Endothelial cell of umbilical vein (primary cell): ENCODE results near the gene APC2. TPM values are rescaled to one million over a fixed set of nuclear protein-coding genes. Genes with fewer than 3 reads are reported as not detected.

Experiments
- BruUV-seq: library from RNA; stranded (reverse); fragments of 400-500 nt; replicated peaks from 2 replicates; lab custom pipeline; 2021; lab: Mats Ljungman, UMichigan
- CTCF ChIA-PET: fragments of 300-600, 350-600 bp; sonication (Branson Sonifier 250); formaldehyde crosslinking; loops from one replicate; lab custom pipeline; 2021; ENCODE audit warnings: antibody characterized with exemption, inconsistent platforms; lab: Charles Lee
- POLR2A ChIA-PET: fragments of 300-600, 350-600 bp; sonication (Branson Sonifier 250); formaldehyde crosslinking; loops from one replicate; lab custom pipeline; 2021; ENCODE audit warnings: antibody characterized with exemption, inconsistent platforms; lab: Charles Lee
- DNase-seq: peaks from one replicate; pipeline ENCODE4 v3.0.0-alpha.2; 2011; ENCODE audit warnings: low read depth, low spot score
- FAIRE-seq: peaks from 2 replicates; lab custom pipeline; 2011; peaks lifted over from hg19 to GRCh38; lab: Jason Lieb, UNC
- H2AFZ ChIP-seq: 2 replicates; pipeline ENCODE4 v1.6.0; 2012; ENCODE audit warnings: low read depth, low read length, control low read depth, inconsistent platforms
- H3K27ac ChIP-seq: 2 replicates; pipeline ENCODE4 v1.5.1; 2011; ENCODE audit warnings: low read depth, mild to moderate bottlenecking, control low read depth, low read length, moderate library complexity; ENCODE audit not compliant: insufficient read depth
- H3K27me3 ChIP-seq, 2 experiments: 2 replicates each; pipeline versions ENCODE4 v1.6.0 to v1.6.1; 2011; ENCODE audit warnings: low read length in 2 of 2, mixed read lengths in 1 of 2; ENCODE audit not compliant: control insufficient read depth in 2 of 2, insufficient read depth in 2 of 2
- H3K36me3 ChIP-seq, 2 experiments: 2 replicates in 1 of 2; 3 replicates in 1 of 2; pipeline ENCODE4 v1.5.1; 2011; ENCODE audit warnings: low read length in 2 of 2, mild to moderate bottlenecking in 1 of 2, moderate library complexity in 1 of 2; ENCODE audit not compliant: control insufficient read depth in 2 of 2, insufficient read depth in 2 of 2; ENCODE audit errors: extremely low read depth in 1 of 2
- H3K4me1 ChIP-seq: 3 replicates; pipeline ENCODE4 v1.5.1; 2011; ENCODE audit warnings: mild to moderate bottlenecking, low read length; ENCODE audit not compliant: control insufficient read depth, insufficient read depth; ENCODE audit errors: extremely low read depth
- H3K4me2 ChIP-seq: 2 replicates; pipeline ENCODE4 v1.6.1; 2011; ENCODE audit warnings: low read length, control low read depth, mixed read lengths; ENCODE audit not compliant: insufficient read depth
- H3K4me3 ChIP-seq, 3 experiments: fragments of 200-600 bp in 1 of 3; sonication (generic), shearing (Covaris generic) in 1 of 3; replicated peaks in 1 of 3; 2 replicates each; pipeline ENCODE4 v1.5.1; 2011 to 2016; ENCODE audit warnings: control low read depth in 3 of 3, low read length in 3 of 3, mild to moderate bottlenecking in 2 of 3, inconsistent platforms in 1 of 3, low read depth in 1 of 3, moderate library complexity in 1 of 3; ENCODE audit not compliant: insufficient read depth in 1 of 3
- H3K79me2 ChIP-seq: 2 replicates; pipeline ENCODE4 v1.6.0; 2012; ENCODE audit warnings: low read length, inconsistent platforms; ENCODE audit not compliant: control insufficient read depth, insufficient read depth
- H3K9ac ChIP-seq: replicated peaks from 2 replicates; pipeline ENCODE3; 2011; ENCODE audit warnings: low read length, control low read depth; ENCODE audit not compliant: insufficient read depth; ENCODE audit errors: extremely low read depth
- H3K9me1 ChIP-seq: replicated peaks from 3 replicates; pipeline ENCODE4 v1.6.0; 2011; ENCODE audit warnings: mild to moderate bottlenecking, low read length; ENCODE audit not compliant: control insufficient read depth, insufficient read depth; ENCODE audit errors: extremely low read depth
- H3K9me3 ChIP-seq: replicated peaks from 2 replicates; pipeline ENCODE4 v1.5.1; 2012; ENCODE audit warnings: low read length, inconsistent platforms; ENCODE audit not compliant: control insufficient read depth, insufficient read depth
- H4K20me1 ChIP-seq: replicated peaks from 2 replicates; pipeline ENCODE3; 2011; ENCODE audit warnings: mild to moderate bottlenecking, low read length; ENCODE audit not compliant: control insufficient read depth, insufficient read depth; ENCODE audit errors: extremely low read depth
- CTCF ChIP-seq, 2 donors: IDR thresholded peaks; 1 replicate in 1 of 2; 2 replicates in 1 of 2; pipeline ENCODE4 v1.5.1; 2011; ENCODE audit warnings: low read length in 2 of 2, mild to moderate bottlenecking in 2 of 2, moderate library complexity in 2 of 2, control low read depth in 1 of 2, inconsistent platforms in 1 of 2, low read depth in 1 of 2; ENCODE audit not compliant: insufficient read depth in 1 of 2; ENCODE audit errors: extremely low read depth in 1 of 2
- EZH2 ChIP-seq: IDR thresholded peaks from 2 replicates; pipeline ENCODE4 v1.6.1; 2012; ENCODE audit warnings: borderline replicate concordance, low read depth, mild to moderate bottlenecking, moderate library complexity, low read length, inconsistent platforms; ENCODE audit not compliant: severe bottlenecking
- FOS ChIP-seq: IDR thresholded peaks from 2 replicates; pipeline ENCODE4 v1.6.1; 2011; ENCODE audit warnings: mild to moderate bottlenecking, low read length, moderate library complexity, borderline replicate concordance; ENCODE audit not compliant: insufficient read depth
- GATA2 ChIP-seq: IDR thresholded peaks from 2 replicates; pipeline ENCODE4 v1.7.0; 2011; ENCODE audit warnings: low read depth, mild to moderate bottlenecking, moderate library complexity, mixed read lengths, low read length; ENCODE audit not compliant: insufficient read length, insufficient read depth
- JUN ChIP-seq: IDR thresholded peaks from 2 replicates; pipeline ENCODE4 v1.6.1; 2011; ENCODE audit warnings: borderline replicate concordance, low read depth; ENCODE audit not compliant: insufficient read length, insufficient read depth
- MAX ChIP-seq: IDR thresholded peaks from 2 replicates; pipeline ENCODE4 v1.6.1; 2011; ENCODE audit not compliant: insufficient read depth, insufficient read length
- MYC ChIP-seq: IDR thresholded peaks from one replicate; pipeline ENCODE4 v1.6.1; 2011; ENCODE audit warnings: mild to moderate bottlenecking, low read depth, low read length
- POLR2A ChIP-seq: IDR thresholded peaks from 2 replicates; pipeline ENCODE4 v1.6.1; 2012; ENCODE audit warnings: low read depth, mild to moderate bottlenecking, control low read depth, low read length
- POLR2AphosphoS5 ChIP-seq: IDR thresholded peaks from 2 replicates; pipeline ENCODE4 v1.6.1; 2012; ENCODE audit warnings: low read depth, mild to moderate bottlenecking, control low read depth, low read length, moderate library complexity; ENCODE audit not compliant: insufficient read depth
- dilution Hi-C: fragments of 300-500 bp; cut with MboI; formaldehyde crosslinking; loops from one replicate; pipeline ENCODE4 v1.15.0; 2019; ENCODE audit warnings: low sequenced_read_pairs; ENCODE audit not compliant: extremely low pct_ligation_motif_present
- intact Hi-C: fragments of 100-400 bp; cut with micrococcal nuclease; formaldehyde crosslinking; loops from one replicate; pipeline ENCODE4 v1.10.0; 2022
- polyA plus RNA-seq, 4 experiments: library from polyadenylated mRNA; depleted of rRNA in 3 of 4; stranded (reverse) in 3 of 4; unstranded in 1 of 4; fragments of >200 nt; gene quantifications; 2 replicates each; pipeline versions ENCODE4 v1.2.1 to v1.2.3, GENCODE V29; 2011 to 2012; ENCODE audit warnings: missing spikeins in 1 of 4
- total RNA-seq: library from RNA; stranded (reverse); gene quantifications from 2 replicates; pipeline ENCODE4 v1.2.3, GENCODE V29; 2021

Gene APC2
- total and polyA plus RNA-seq, 2 donors (not counting 3 experiments of a cell fraction or from before 2014, with no cell fraction given) = 0.01 to 0.04 TPM

- dilution Hi-C loops (no loop called here), intact Hi-C loops (no loop called here)
- Histone ChIP-seq H3K9ac (no peak overlapping the region), H3K27ac (no peak overlapping the region), H3K4me2 (no peak overlapping the region), H3K4me3 (no peak overlapping the region), H3K79me2 (no peaks in the 10 kb centered on the region), H4K20me1 (no peaks in the 10 kb centered on the region), H3K36me3 (no peaks in the 10 kb centered on the region), H3K9me1 (no peaks in the 10 kb centered on the region), H3K27me3 (peaks cover 7 to 12% of the 10 kb centered on the region in 2 experiments), H3K9me3 (no peaks in the 10 kb centered on the region), H2AFZ (peak overlapping the region; percentile 44), H3K4me1 (no peaks in the 10 kb centered on the region)
- BruUV-seq = no TSS peak
- CTCF ChIA-PET = no interaction called here
- no peak for FAIRE-seq
- TF ChIP-seq EZH2 (no peak), MAX (no peak), JUN (no peak), MYC (no peak), GATA2 (no peak), FOS (no peak), CTCF (IDR thresholded peaks at IDR 0.05; ENCODE audit: extremely low read depth in 1 of 2, insufficient read depth in 1 of 2, low read depth in 1 of 2, low read length in 2 of 2) (no peak), POLR2AphosphoS5 (no peak), POLR2A (no peak)
- DNase-seq = no peak
- POLR2A ChIA-PET = no interaction called here
Measured at GRCh38 chr19:1507192-1507660, 57.3 kb downstream of the APC2 start.
